Endothelial cell of umbilical vein (primary cell): ENCODE data around the gene TENT4A. TPM values are rescaled to one million over a fixed set of nuclear protein-coding genes. Genes with fewer than 3 reads are reported as not detected.

Experiments
- BruUV-seq: library from RNA; stranded (reverse); fragments of 400-500 nt; replicated peaks from 2 replicates; lab custom pipeline; 2021; lab: Mats Ljungman, UMichigan
- CTCF ChIA-PET: fragments of 300-600, 350-600 bp; sonication (Branson Sonifier 250); formaldehyde crosslinking; loops from one replicate; lab custom pipeline; 2021; ENCODE audit warnings: antibody characterized with exemption, inconsistent platforms; lab: Charles Lee
- POLR2A ChIA-PET: fragments of 300-600, 350-600 bp; sonication (Branson Sonifier 250); formaldehyde crosslinking; loops from one replicate; lab custom pipeline; 2021; ENCODE audit warnings: antibody characterized with exemption, inconsistent platforms; lab: Charles Lee
- DNase-seq: peaks from one replicate; pipeline ENCODE4 v3.0.0-alpha.2; 2011; ENCODE audit warnings: low read depth, low spot score
- FAIRE-seq: peaks from 2 replicates; lab custom pipeline; 2011; peaks lifted over from hg19 to GRCh38; lab: Jason Lieb, UNC
- H2AFZ ChIP-seq: 2 replicates; pipeline ENCODE4 v1.6.0; 2012; ENCODE audit warnings: low read depth, low read length, control low read depth, inconsistent platforms
- H3K27ac ChIP-seq: 2 replicates; pipeline ENCODE4 v1.5.1; 2011; ENCODE audit warnings: low read depth, mild to moderate bottlenecking, control low read depth, low read length, moderate library complexity; ENCODE audit not compliant: insufficient read depth
- H3K27me3 ChIP-seq, 2 experiments: 2 replicates each; pipeline versions ENCODE4 v1.6.0 to v1.6.1; 2011; ENCODE audit warnings: low read length in 2 of 2, mixed read lengths in 1 of 2; ENCODE audit not compliant: control insufficient read depth in 2 of 2, insufficient read depth in 2 of 2
- H3K36me3 ChIP-seq, 2 experiments: 2 replicates in 1 of 2; 3 replicates in 1 of 2; pipeline ENCODE4 v1.5.1; 2011; ENCODE audit warnings: low read length in 2 of 2, mild to moderate bottlenecking in 1 of 2, moderate library complexity in 1 of 2; ENCODE audit not compliant: control insufficient read depth in 2 of 2, insufficient read depth in 2 of 2; ENCODE audit errors: extremely low read depth in 1 of 2
- H3K4me1 ChIP-seq: 3 replicates; pipeline ENCODE4 v1.5.1; 2011; ENCODE audit warnings: mild to moderate bottlenecking, low read length; ENCODE audit not compliant: control insufficient read depth, insufficient read depth; ENCODE audit errors: extremely low read depth
- H3K4me2 ChIP-seq: 2 replicates; pipeline ENCODE4 v1.6.1; 2011; ENCODE audit warnings: low read length, control low read depth, mixed read lengths; ENCODE audit not compliant: insufficient read depth
- H3K4me3 ChIP-seq, 3 experiments: fragments of 200-600 bp in 1 of 3; sonication (generic), shearing (Covaris generic) in 1 of 3; replicated peaks in 1 of 3; 2 replicates each; pipeline ENCODE4 v1.5.1; 2011 to 2016; ENCODE audit warnings: control low read depth in 3 of 3, low read length in 3 of 3, mild to moderate bottlenecking in 2 of 3, inconsistent platforms in 1 of 3, low read depth in 1 of 3, moderate library complexity in 1 of 3; ENCODE audit not compliant: insufficient read depth in 1 of 3
- H3K79me2 ChIP-seq: 2 replicates; pipeline ENCODE4 v1.6.0; 2012; ENCODE audit warnings: low read length, inconsistent platforms; ENCODE audit not compliant: control insufficient read depth, insufficient read depth
- H3K9ac ChIP-seq: replicated peaks from 2 replicates; pipeline ENCODE3; 2011; ENCODE audit warnings: low read length, control low read depth; ENCODE audit not compliant: insufficient read depth; ENCODE audit errors: extremely low read depth
- H3K9me1 ChIP-seq: replicated peaks from 3 replicates; pipeline ENCODE4 v1.6.0; 2011; ENCODE audit warnings: mild to moderate bottlenecking, low read length; ENCODE audit not compliant: control insufficient read depth, insufficient read depth; ENCODE audit errors: extremely low read depth
- H3K9me3 ChIP-seq: replicated peaks from 2 replicates; pipeline ENCODE4 v1.5.1; 2012; ENCODE audit warnings: low read length, inconsistent platforms; ENCODE audit not compliant: control insufficient read depth, insufficient read depth
- H4K20me1 ChIP-seq: replicated peaks from 2 replicates; pipeline ENCODE3; 2011; ENCODE audit warnings: mild to moderate bottlenecking, low read length; ENCODE audit not compliant: control insufficient read depth, insufficient read depth; ENCODE audit errors: extremely low read depth
- EZH2 ChIP-seq: IDR thresholded peaks from 2 replicates; pipeline ENCODE4 v1.6.1; 2012; ENCODE audit warnings: borderline replicate concordance, low read depth, mild to moderate bottlenecking, moderate library complexity, low read length, inconsistent platforms; ENCODE audit not compliant: severe bottlenecking
- FOS ChIP-seq: IDR thresholded peaks from 2 replicates; pipeline ENCODE4 v1.6.1; 2011; ENCODE audit warnings: mild to moderate bottlenecking, low read length, moderate library complexity, borderline replicate concordance; ENCODE audit not compliant: insufficient read depth
- GATA2 ChIP-seq: IDR thresholded peaks from 2 replicates; pipeline ENCODE4 v1.7.0; 2011; ENCODE audit warnings: low read depth, mild to moderate bottlenecking, moderate library complexity, mixed read lengths, low read length; ENCODE audit not compliant: insufficient read length, insufficient read depth
- JUN ChIP-seq: IDR thresholded peaks from 2 replicates; pipeline ENCODE4 v1.6.1; 2011; ENCODE audit warnings: borderline replicate concordance, low read depth; ENCODE audit not compliant: insufficient read length, insufficient read depth
- MYC ChIP-seq: IDR thresholded peaks from one replicate; pipeline ENCODE4 v1.6.1; 2011; ENCODE audit warnings: mild to moderate bottlenecking, low read depth, low read length
- POLR2A ChIP-seq: IDR thresholded peaks from 2 replicates; pipeline ENCODE4 v1.6.1; 2012; ENCODE audit warnings: low read depth, mild to moderate bottlenecking, control low read depth, low read length
- POLR2AphosphoS5 ChIP-seq: IDR thresholded peaks from 2 replicates; pipeline ENCODE4 v1.6.1; 2012; ENCODE audit warnings: low read depth, mild to moderate bottlenecking, control low read depth, low read length, moderate library complexity; ENCODE audit not compliant: insufficient read depth
- dilution Hi-C: fragments of 300-500 bp; cut with MboI; formaldehyde crosslinking; loops from one replicate; pipeline ENCODE4 v1.15.0; 2019; ENCODE audit warnings: low sequenced_read_pairs; ENCODE audit not compliant: extremely low pct_ligation_motif_present
- intact Hi-C: fragments of 100-400 bp; cut with micrococcal nuclease; formaldehyde crosslinking; loops from one replicate; pipeline ENCODE4 v1.10.0; 2022
- polyA plus RNA-seq, 4 experiments: library from polyadenylated mRNA; depleted of rRNA in 3 of 4; stranded (reverse) in 3 of 4; unstranded in 1 of 4; fragments of >200 nt; gene quantifications; 2 replicates each; pipeline versions ENCODE4 v1.2.1 to v1.2.3, GENCODE V29; 2011 to 2012; ENCODE audit warnings: missing spikeins in 1 of 4
- total RNA-seq: library from RNA; stranded (reverse); gene quantifications from 2 replicates; pipeline ENCODE4 v1.2.3, GENCODE V29; 2021
- TF ChIP-seq, protein P1 (sequence below): IDR thresholded peaks from 2 replicates; pipeline ENCODE4 v1.6.1; 2011; ENCODE audit not compliant: insufficient read depth, insufficient read length
- TF ChIP-seq, protein P2 (sequence below), 2 donors: IDR thresholded peaks; 1 replicate in 1 of 2; 2 replicates in 1 of 2; pipeline ENCODE4 v1.5.1; 2011; ENCODE audit warnings: low read length in 2 of 2, mild to moderate bottlenecking in 2 of 2, moderate library complexity in 2 of 2, control low read depth in 1 of 2, inconsistent platforms in 1 of 2, low read depth in 1 of 2; ENCODE audit not compliant: insufficient read depth in 1 of 2; ENCODE audit errors: extremely low read depth in 1 of 2

TENT4A gene
- total and polyA plus RNA-seq, 2 donors (not counting 3 experiments of a cell fraction or from before 2014, with no cell fraction given) = 10.2 to 35.4 TPM

DNA sequence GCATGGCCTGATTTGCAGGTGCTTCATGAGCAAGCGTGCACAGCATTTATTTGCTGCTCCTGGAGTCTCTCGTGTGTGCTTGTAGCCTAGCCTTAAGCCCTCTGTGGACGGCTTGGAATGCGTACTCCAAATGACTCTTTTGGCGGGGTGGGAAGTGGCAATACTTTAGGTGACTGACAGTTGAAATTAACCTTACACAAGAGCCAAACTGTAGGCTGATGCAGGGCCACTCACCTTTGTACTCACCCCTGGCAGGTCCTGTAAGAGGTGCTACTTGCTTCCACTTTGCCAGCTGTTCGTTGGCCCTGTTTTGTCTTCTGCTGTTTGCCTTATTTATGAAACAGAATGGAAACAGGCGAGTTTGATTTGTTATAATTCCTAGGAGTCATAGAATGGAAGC lies 22.9 kb downstream of the TENT4A start:
- H3K9me1 ChIP-seq = no peaks in the 10 kb centered on the region
- H3K9ac ChIP-seq = no peak overlapping the region
- H3K79me2 ChIP-seq = peaks cover 72% of the 10 kb centered on the region
- intact Hi-C loops (no loop called here), dilution Hi-C loops (loop anchor here (25.0 kb wide), 1 partner anchor 99 kb away; the partner anchor contains the start of genes NSUN2 and SRD5A1)
- no TSS peak for BruUV-seq
- peaks cover 3 to 9% of the 10 kb centered on the region in 2 experiments for H3K36me3 ChIP-seq
- ChIA-PET POLR2A (no interaction called here), CTCF (interaction anchor here (1.2 kb wide), 1 partner anchor 9 kb away, joined by 4 read pairs; no protein-coding TSS in a partner anchor)
- H3K4me1 ChIP-seq = peaks cover 33% of the 10 kb centered on the region
- H3K4me3 ChIP-seq = no peak overlapping the region
- FAIRE-seq = no peak
- H3K9me3 ChIP-seq = no peaks in the 10 kb centered on the region
- H2AFZ ChIP-seq = no peak overlapping the region
- no peaks in the 10 kb centered on the region for H4K20me1 ChIP-seq
- H3K27me3 ChIP-seq = no peaks in the 10 kb centered on the region
- H3K27ac ChIP-seq = no peak overlapping the region
- no peak for DNase-seq
- H3K4me2 ChIP-seq = no peak overlapping the region
- no peak for TF ChIP-seq GATA2
- TF ChIP-seq, protein P1, sequence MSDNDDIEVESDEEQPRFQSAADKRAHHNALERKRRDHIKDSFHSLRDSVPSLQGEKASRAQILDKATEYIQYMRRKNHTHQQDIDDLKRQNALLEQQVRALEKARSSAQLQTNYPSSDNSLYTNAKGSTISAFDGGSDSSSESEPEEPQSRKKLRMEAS = no peak
- no peak for TF ChIP-seq POLR2AphosphoS5
- TF ChIP-seq EZH2 = no peak
- TF ChIP-seq FOS = no peak

DNA sequence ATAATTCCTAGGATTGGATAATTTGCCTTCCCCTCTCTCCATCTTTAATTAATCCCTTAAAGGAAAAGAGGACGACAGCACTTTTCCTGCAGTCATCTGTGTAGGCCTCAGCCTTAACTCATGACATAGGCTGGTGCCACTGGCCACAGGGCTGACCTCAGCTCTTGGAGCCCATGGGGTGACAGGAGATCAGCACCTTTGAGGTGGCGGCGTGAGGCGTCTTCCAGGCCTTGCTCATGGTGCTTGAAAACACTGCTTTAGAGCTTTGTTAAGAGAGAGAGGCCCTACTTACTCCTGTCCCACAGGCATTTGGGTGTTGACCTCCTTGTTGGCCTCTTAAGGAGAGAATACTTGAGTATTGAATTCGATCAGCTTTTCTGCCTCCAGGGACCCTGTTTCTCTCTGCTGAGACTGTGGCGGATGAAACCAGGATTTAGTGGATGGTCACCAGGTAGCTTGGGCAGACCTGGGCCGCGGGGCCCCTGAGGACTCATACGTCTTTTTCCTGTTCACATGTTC lies 23.4 kb downstream of the TENT4A start:
- Histone ChIP-seq H3K27me3 (no peaks in the 10 kb centered on the region), H3K4me3 (no peak overlapping the region), H3K79me2 (peaks cover 72% of the 10 kb centered on the region), H3K27ac (no peak overlapping the region), H3K36me3 (peaks cover 3 to 9% of the 10 kb centered on the region in 2 experiments), H4K20me1 (no peaks in the 10 kb centered on the region), H3K4me2 (no peak overlapping the region), H3K9ac (no peak overlapping the region), H2AFZ (no peak overlapping the region), H3K4me1 (peaks cover 29% of the 10 kb centered on the region), H3K9me1 (no peaks in the 10 kb centered on the region), H3K9me3 (no peaks in the 10 kb centered on the region)
- ChIA-PET CTCF (interaction anchor here (1.2 kb wide), 1 partner anchor 9 kb away, joined by 4 read pairs; no protein-coding TSS in a partner anchor), POLR2A (no interaction called here)
- no peak for DNase-seq
- FAIRE-seq = no peak
- dilution Hi-C loops (loop anchor here (25.0 kb wide), 1 partner anchor 99 kb away; the partner anchor contains the start of genes NSUN2 and SRD5A1), intact Hi-C loops (no loop called here)
- TF ChIP-seq GATA2 = no peak
- no peak for TF ChIP-seq EZH2
- TF ChIP-seq, protein P1 = no peak
- TF ChIP-seq, protein P2, sequence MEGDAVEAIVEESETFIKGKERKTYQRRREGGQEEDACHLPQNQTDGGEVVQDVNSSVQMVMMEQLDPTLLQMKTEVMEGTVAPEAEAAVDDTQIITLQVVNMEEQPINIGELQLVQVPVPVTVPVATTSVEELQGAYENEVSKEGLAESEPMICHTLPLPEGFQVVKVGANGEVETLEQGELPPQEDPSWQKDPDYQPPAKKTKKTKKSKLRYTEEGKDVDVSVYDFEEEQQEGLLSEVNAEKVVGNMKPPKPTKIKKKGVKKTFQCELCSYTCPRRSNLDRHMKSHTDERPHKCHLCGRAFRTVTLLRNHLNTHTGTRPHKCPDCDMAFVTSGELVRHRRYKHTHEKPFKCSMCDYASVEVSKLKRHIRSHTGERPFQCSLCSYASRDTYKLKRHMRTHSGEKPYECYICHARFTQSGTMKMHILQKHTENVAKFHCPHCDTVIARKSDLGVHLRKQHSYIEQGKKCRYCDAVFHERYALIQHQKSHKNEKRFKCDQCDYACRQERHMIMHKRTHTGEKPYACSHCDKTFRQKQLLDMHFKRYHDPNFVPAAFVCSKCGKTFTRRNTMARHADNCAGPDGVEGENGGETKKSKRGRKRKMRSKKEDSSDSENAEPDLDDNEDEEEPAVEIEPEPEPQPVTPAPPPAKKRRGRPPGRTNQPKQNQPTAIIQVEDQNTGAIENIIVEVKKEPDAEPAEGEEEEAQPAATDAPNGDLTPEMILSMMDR (IDR thresholded peaks at IDR 0.05; ENCODE audit: extremely low read depth in 1 of 2, insufficient read depth in 1 of 2, low read depth in 1 of 2, low read length in 2 of 2) = no peak
- TF ChIP-seq POLR2A = no peak
- TF ChIP-seq POLR2AphosphoS5 = no peak
- TF ChIP-seq FOS = no peak
- no peak for TF ChIP-seq MYC
- no peak for TF ChIP-seq JUN
- BruUV-seq = no TSS peak
